ENCODE data around the gene FGG. TPM values are rescaled to one million over a fixed set of nuclear protein-coding genes. Genes with fewer than 3 reads are reported as not detected.

The FGG gene
- 0.21 TPM in 1 of 2 replicates, not detected in the other for total RNA-seq

DNA sequence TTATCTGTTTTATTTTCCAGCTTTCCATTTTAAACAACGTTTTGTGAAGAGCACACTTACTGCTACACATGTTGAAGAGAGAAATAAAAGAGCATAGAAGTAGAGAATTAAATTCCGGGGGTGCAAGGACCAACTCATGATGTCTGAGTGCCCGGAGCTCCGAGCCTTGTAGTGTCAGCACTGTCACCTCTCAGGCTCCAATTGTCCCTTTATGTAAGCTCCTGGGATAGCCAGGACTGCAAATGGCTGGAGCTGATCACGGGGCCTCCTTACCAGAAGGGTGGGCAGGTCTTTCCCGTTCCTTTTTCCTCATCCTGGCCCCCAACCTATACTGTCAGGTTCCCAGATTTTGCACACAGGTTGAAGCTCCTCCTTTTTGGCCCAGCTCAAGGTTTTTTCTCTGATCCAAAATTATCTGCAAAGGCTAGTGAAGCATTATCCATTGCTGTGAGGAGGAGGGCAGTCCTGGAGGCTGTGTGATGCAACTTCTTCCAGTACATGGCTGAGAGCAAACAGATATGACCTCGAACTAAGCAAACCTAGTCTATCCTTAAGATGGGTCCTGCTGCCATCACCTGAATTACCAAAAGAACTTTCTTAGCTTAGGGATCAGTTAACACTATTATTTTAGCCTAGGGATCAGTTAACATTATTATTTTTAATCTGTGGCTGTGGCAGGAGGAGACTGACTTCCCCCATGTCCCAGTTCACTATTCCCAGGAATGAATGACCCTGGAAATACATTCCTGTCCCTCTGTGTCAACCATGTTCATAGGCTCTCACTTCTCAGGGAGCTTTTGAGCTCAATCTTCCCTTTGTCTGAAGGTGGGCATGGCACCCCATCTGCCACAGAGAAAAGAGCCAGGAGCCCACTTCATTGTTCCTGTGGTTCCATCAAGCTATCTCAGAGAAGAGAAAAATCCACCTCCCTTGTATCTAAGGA lies at the start of gene FGG:
Gene FGG, minus strand, starts transcription at position 185 of the 943 bp plus-strand sequence. Its CDS starts 47 bp downstream, at position 138.

DNA sequence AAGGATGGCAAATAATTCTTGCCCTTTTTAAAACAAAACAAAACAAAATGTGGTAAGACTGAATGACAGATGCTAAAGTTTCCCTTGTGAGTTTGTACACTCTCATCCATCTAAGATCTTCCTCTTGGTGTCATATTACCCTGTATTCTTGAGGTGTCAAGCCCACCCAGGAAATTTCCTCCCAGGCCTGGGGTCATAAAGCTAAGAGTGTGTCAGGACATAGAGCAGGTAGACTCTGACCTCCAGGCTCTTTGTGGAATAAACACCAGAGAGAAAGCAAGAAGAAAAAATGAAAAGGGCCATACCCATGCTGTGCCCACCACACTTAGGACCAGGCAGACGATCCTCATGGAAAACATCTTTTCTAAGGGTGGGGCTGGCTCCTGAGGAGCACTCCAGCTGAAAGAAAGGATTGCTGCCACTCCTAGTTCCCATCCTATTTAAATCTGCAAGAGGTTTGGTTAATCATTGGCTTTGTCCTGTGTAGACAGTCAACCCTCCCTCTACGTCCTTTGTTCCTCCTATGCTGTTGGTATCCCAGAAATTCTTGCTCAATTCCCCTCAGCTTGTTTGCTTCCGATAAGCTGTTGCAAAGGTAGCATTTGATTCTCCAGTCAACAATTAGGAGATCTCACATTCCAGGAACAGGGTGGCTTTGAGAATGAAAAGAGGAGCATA lies 22.0 kb downstream of the FGG start, which contains the start of gene FGA:
Gene FGA, minus strand, starts transcription at position 414 of the 678 bp plus-strand sequence. Its CDS starts 55 bp downstream, at position 359.

DNA sequence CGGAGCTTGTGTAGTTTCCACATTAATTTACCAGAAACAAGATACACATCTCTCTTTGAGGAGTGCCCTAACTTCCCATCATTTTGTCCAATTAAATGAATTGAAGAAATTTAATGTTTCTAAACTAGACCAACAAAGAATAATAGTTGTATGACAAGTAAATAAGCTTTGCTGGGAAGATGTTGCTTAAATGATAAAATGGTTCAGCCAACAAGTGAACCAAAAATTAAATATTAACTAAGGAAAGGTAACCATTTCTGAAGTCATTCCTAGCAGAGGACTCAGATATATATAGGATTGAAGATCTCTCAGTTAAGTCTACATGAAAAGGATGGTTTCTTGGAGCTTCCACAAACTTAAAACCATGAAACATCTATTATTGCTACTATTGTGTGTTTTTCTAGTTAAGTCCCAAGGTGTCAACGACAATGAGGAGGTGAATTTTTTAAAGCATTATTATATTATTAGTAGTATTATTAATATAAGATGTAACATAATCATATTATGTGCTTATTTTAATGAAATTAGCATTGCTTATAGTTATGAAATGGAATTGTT lies 49.7 kb downstream of the FGG start, which contains the start of gene FGB:
Gene FGB, plus strand, starts transcription at position 315 of the 558 bp plus-strand sequence. Its CDS starts 8 bp downstream, at position 323.

Other genes with a start within 250 kb of the FGG start
- gene DCHS2, start 120.9 kb downstream of the FGG start, total RNA-seq = under 0.01 TPM in 1 of 2 replicates, not detected in the other
- gene PLRG1, start 62.3 kb downstream of the FGG start, total RNA-seq = 95.9 and 105 TPM in 2 replicates
- 0.21 TPM in 1 of 2 replicates, not detected in the other for gene FGB, start 49.6 kb downstream of the FGG start, total RNA-seq
- not detected in 2 replicates for gene FGA, start 21.9 kb downstream of the FGG start, total RNA-seq
- gene LRAT, start 131.3 kb upstream of the FGG start, total RNA-seq = 0.72 and 4.3 TPM in 2 replicates
- gene RBM46, start 168.6 kb upstream of the FGG start, total RNA-seq = under 0.01 and 0.43 TPM in 2 replicates